B cell (primary cell): Measurements from ENCODE around the gene LRRC39. TPM values are rescaled to one million over a fixed set of nuclear protein-coding genes. Genes with fewer than 3 reads are reported as not detected.

Experiments
- ATAC-seq: fragments of 200-7000 bp; cut with Tn5 transposase; one replicate; pipeline ENCODE4 v1.10.0; 2021; ENCODE audit warnings: low read depth, mild to moderate bottlenecking, moderate number of reproducible peaks, moderate library complexity
- CTCF ChIA-PET: fragments of 350-600 bp; sonication (Branson Sonifier 250); formaldehyde crosslinking; loops from one replicate; lab custom pipeline; 2021; ENCODE audit warnings: antibody characterized with exemption, inconsistent platforms; lab: Charles Lee
- POLR2A ChIA-PET: fragments of 350-600 bp; sonication (Branson Sonifier 250); formaldehyde crosslinking; loops from one replicate; lab custom pipeline; 2021; ENCODE audit warnings: antibody characterized with exemption; lab: Charles Lee
- DNase-seq: peaks from one replicate; pipeline ENCODE4 v3.0.0; 2013
- H2AFZ ChIP-seq: 2 replicates; pipeline ENCODE4 v1.6.1; 2012; ENCODE audit warnings: mild to moderate bottlenecking, low read depth, low read length; ENCODE audit not compliant: insufficient read depth, poor library complexity, severe bottlenecking
- H3K27ac ChIP-seq, 2 donors: 1 replicate in 1 of 2; 2 replicates in 1 of 2; pipeline ENCODE4 v1.5.1; 2012 to 2013; ENCODE audit warnings: low read length in 2 of 2, mild to moderate bottlenecking in 2 of 2, moderate library complexity in 1 of 2
- H3K27me3 ChIP-seq, 4 experiments: fragments of 200-600 bp in 1 of 4; sonication (generic) in 1 of 4; replicated peaks in 1 of 4; 1 replicate in 2 of 4; 2 replicates in 2 of 4; pipeline versions ENCODE4 v1.6.1 to v1.7.0; 2013 to 2016; ENCODE audit warnings: low read length in 3 of 4, mild to moderate bottlenecking in 2 of 4, mixed read lengths in 1 of 4, moderate library complexity in 1 of 4; ENCODE audit not compliant: insufficient read depth in 4 of 4, control insufficient read depth in 3 of 4; ENCODE audit errors: control extremely low read depth in 1 of 4
- H3K36me3 ChIP-seq, 2 experiments: replicated peaks in 1 of 2; 1 replicate in 1 of 2; 2 replicates in 1 of 2; pipeline versions ENCODE4 v1.6.1 to v1.7.1; 2013; ENCODE audit warnings: low read length in 1 of 2; ENCODE audit not compliant: insufficient read depth in 2 of 2, control insufficient read depth in 1 of 2; ENCODE audit errors: control extremely low read depth in 1 of 2, extremely low read depth in 1 of 2
- H3K4me1 ChIP-seq, 2 donors: fragments of 200-600 bp in 1 of 2; sonication (generic) in 1 of 2; 1 replicate in 1 of 2; 2 replicates in 1 of 2; pipeline versions ENCODE4 v1.5.1 to v1.6.1; 2013 to 2017; ENCODE audit warnings: low read length in 2 of 2; ENCODE audit not compliant: control insufficient read depth in 2 of 2, insufficient read depth in 2 of 2
- H3K4me2 ChIP-seq: replicated peaks from 2 replicates; pipeline ENCODE3; 2012; ENCODE audit warnings: mild to moderate bottlenecking, low read depth, low read length; ENCODE audit not compliant: poor library complexity, severe bottlenecking
- H3K4me3 ChIP-seq, 5 experiments: fragments of 200-600 bp in 1 of 5; sonication (generic) in 1 of 5; 1 replicate in 3 of 5; 2 replicates in 2 of 5; pipeline versions ENCODE4 v1.5.1 to v1.7.0; 2011 to 2016; ENCODE audit warnings: low read length in 4 of 5, mild to moderate bottlenecking in 4 of 5, low read depth in 2 of 5, control low read depth in 1 of 5, moderate library complexity in 1 of 5; ENCODE audit not compliant: insufficient read depth in 1 of 5; ENCODE audit errors: control extremely low read depth in 1 of 5, extremely low read depth in 1 of 5
- H3K79me2 ChIP-seq: fragments of 200-600 bp; sonication (generic); one replicate; pipeline ENCODE4 v1.6.0; 2016; ENCODE audit warnings: low read length; ENCODE audit not compliant: control insufficient read depth, insufficient read depth
- H3K9ac ChIP-seq: fragments of 200-600 bp; sonication (generic); 2 replicates; pipeline ENCODE4 v1.6.1; 2017; ENCODE audit warnings: mild to moderate bottlenecking, low read length, moderate library complexity
- H3K9me3 ChIP-seq, 3 donors: one replicate each; pipeline versions ENCODE4 v1.6.1 to v1.7.1; 2013; ENCODE audit warnings: low read length in 2 of 3; ENCODE audit not compliant: control insufficient read depth in 2 of 3, insufficient read depth in 1 of 3; ENCODE audit errors: control extremely low read depth in 1 of 3
- H4K20me1 ChIP-seq: 2 replicates; pipeline ENCODE4 v1.6.0; 2012; ENCODE audit warnings: mild to moderate bottlenecking, low read length; ENCODE audit not compliant: insufficient read depth, control insufficient read depth, poor library complexity, severe bottlenecking
- H3K27ac Mint-ChIP-seq: one replicate; pipeline ENCODE4 v1.8.0; 2021; ENCODE audit warnings: mixed read lengths
- H3K27me3 Mint-ChIP-seq: one replicate; pipeline ENCODE4 v1.8.0; 2021; ENCODE audit warnings: mixed read lengths
- H3K4me1 Mint-ChIP-seq: one replicate; pipeline ENCODE4 v1.8.0; 2021; ENCODE audit warnings: mixed read lengths
- H3K4me3 Mint-ChIP-seq: one replicate; pipeline ENCODE4 v1.8.0; 2021; ENCODE audit warnings: mixed read lengths
- H3K9me3 Mint-ChIP-seq: one replicate; pipeline ENCODE4 v1.8.0; 2022; ENCODE audit warnings: mixed read lengths; ENCODE audit not compliant: insufficient read depth
- EZH2 ChIP-seq: IDR thresholded peaks from 2 replicates; pipeline ENCODE4 v1.6.1; 2012; ENCODE audit warnings: borderline replicate concordance, low read depth, mild to moderate bottlenecking, moderate library complexity, low read length; ENCODE audit not compliant: insufficient read depth, poor library complexity, severe bottlenecking
- whole genome bisulfite sequencing: methylation state at CpG from one replicate; pipeline ENCODE4 v1.1.5; 2013; ENCODE audit warnings: missing lambda C conversion rate; ENCODE audit not compliant: insufficient coverage; 5-methylcytosine and 5-hydroxymethylcytosine counted together
- intact Hi-C: fragments of 100-400 bp; cut with micrococcal nuclease; formaldehyde crosslinking; loops from one replicate; pipeline ENCODE4 v1.10.0; 2022
- polyA plus RNA-seq: library from polyadenylated mRNA; depleted of rRNA; stranded (reverse); fragments of >200 nt; gene quantifications from 2 replicates; pipeline ENCODE4 v1.2.3, GENCODE V29; 2012
- total RNA-seq, 2 donors: library from RNA; stranded (reverse); fragments of 120-200 nt in 1 of 2; gene quantifications; 1 replicate in 1 of 2; 2 replicates in 1 of 2; pipeline versions ENCODE4 v1.2.3 to v1.2.4, GENCODE V29; 2013 to 2022
- TF ChIP-seq, protein P1 (sequence below): fragments of 200-600 bp; IDR thresholded peaks from one replicate; pipeline ENCODE4 v1.8.0; 2022; ENCODE audit warnings: antibody characterized with exemption, mild to moderate bottlenecking

The LRRC39 gene
- total and polyA plus RNA-seq, 2 donors (not counting 1 experiment from before 2014, with no cell fraction given) = 0.91 to 1.5 TPM

DNA sequence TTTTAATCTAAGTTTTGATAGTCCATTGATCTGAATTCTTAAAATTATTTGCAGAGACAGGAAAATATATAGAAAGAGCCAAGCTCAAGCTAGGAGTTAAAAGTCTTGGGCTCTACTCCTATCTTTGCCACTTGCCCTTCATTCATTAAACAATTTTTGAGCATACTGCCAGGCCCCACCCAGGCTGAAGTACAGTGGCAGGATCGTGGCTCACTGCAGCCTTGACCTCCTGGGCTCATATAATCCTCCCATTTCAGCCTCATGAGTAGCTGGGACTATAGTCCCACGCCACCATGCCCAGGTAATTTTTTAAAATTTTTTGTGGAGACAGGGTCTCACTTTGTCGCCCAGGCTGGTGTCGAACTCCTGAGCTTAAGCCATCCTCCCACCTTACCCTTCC is 36.9 kb downstream of the LRRC39 start:
- Histone ChIP-seq H3K4me2 (no peak overlapping the region), H3K9ac (no peak overlapping the region), H3K4me1 (no peaks in the 10 kb centered on the region), H3K27me3 (no peaks in the 10 kb centered on the region), H3K36me3 (peaks cover 18 to 87% of the 10 kb centered on the region in 2 experiments), H4K20me1 (no peaks in the 10 kb centered on the region), H3K4me3 (no peak overlapping the region), H2AFZ (no peak overlapping the region), H3K9me3 (no peaks in the 10 kb centered on the region), H3K79me2 (no peaks in the 10 kb centered on the region), H3K27ac (no peak overlapping the region)
- Mint-ChIP-seq H3K4me1 (no peaks in the 10 kb centered on the region), H3K4me3 (no peak overlapping the region), H3K27me3 (no peaks in the 10 kb centered on the region), H3K27ac (no peak overlapping the region), H3K9me3 (no peaks in the 10 kb centered on the region)
- DNase-seq (no peak), ATAC-seq (no peak)
- TF ChIP-seq EZH2 = no peak
- TF ChIP-seq, protein P1, sequence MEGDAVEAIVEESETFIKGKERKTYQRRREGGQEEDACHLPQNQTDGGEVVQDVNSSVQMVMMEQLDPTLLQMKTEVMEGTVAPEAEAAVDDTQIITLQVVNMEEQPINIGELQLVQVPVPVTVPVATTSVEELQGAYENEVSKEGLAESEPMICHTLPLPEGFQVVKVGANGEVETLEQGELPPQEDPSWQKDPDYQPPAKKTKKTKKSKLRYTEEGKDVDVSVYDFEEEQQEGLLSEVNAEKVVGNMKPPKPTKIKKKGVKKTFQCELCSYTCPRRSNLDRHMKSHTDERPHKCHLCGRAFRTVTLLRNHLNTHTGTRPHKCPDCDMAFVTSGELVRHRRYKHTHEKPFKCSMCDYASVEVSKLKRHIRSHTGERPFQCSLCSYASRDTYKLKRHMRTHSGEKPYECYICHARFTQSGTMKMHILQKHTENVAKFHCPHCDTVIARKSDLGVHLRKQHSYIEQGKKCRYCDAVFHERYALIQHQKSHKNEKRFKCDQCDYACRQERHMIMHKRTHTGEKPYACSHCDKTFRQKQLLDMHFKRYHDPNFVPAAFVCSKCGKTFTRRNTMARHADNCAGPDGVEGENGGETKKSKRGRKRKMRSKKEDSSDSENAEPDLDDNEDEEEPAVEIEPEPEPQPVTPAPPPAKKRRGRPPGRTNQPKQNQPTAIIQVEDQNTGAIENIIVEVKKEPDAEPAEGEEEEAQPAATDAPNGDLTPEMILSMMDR = no peak
- intact Hi-C loops = no loop called here
- WGBS = 83% methylated on average over 1 of the region's 4 CpGs
- ChIA-PET POLR2A (no interaction called here), CTCF (no interaction called here)

DNA sequence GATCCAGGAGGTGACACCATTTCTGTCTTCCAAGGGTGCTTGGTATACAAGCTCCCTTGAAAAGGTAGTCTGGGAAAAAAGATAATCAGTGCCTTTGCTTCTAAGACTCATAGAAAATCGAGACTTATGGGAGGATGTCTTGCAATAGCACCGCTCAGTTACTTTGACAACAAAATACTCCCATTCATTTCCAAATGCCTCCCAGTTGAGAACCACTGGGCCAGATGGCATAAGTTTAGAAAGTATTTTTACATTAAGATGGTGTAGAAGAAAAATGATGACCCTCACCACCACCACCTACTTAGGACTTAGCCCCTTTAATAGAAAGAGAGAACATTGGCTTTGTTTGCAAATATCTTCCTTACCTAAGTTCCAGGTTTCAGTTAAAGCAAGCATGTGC is 40.5 kb downstream of the LRRC39 start:
- Histone ChIP-seq H3K4me3 (no peak overlapping the region), H3K4me2 (no peak overlapping the region), H3K27ac (no peak overlapping the region), H3K9ac (no peak overlapping the region), H3K9me3 (no peaks in the 10 kb centered on the region), H3K79me2 (peaks cover 19% of the 10 kb centered on the region), H2AFZ (no peak overlapping the region), H4K20me1 (no peaks in the 10 kb centered on the region), H3K4me1 (peaks cover 10 to 11% of the 10 kb centered on the region in 2 donors), H3K27me3 (no peaks in the 10 kb centered on the region), H3K36me3 (peaks cover 16 to 59% of the 10 kb centered on the region in 2 experiments)
- intact Hi-C loops = no loop called here
- WGBS = no CpG with 5 or more reads among the region's 2 CpGs
- H3K4me1 Mint-ChIP-seq = peaks cover 24% of the 10 kb centered on the region
- no peak for ATAC-seq
- no peaks in the 10 kb centered on the region for H3K9me3 Mint-ChIP-seq
- H3K27ac Mint-ChIP-seq = no peak overlapping the region
- ChIA-PET CTCF (no interaction called here), POLR2A (no interaction called here)
- TF ChIP-seq EZH2 = no peak
- TF ChIP-seq, protein P1 = no peak
- H3K4me3 Mint-ChIP-seq = no peak overlapping the region
- no peaks in the 10 kb centered on the region for H3K27me3 Mint-ChIP-seq
- no peak for DNase-seq
